DMS53 treated with DMSO at 0.1 percent for 48 hours (cell line): ENCODE results near the gene C17orf114.
"Not testable (repeated sequence)": the region's sequence is repeated elsewhere in the genome, so short reads cannot be mapped to it uniquely, and the experiment has no call there.

Experiments
- DNase-seq: peaks from one replicate; lab custom pipeline; 2025; ENCODE audit not compliant: unreplicated experiment; lab: John Stamatoyannopoulos, UW

C17orf114 gene

DNA sequence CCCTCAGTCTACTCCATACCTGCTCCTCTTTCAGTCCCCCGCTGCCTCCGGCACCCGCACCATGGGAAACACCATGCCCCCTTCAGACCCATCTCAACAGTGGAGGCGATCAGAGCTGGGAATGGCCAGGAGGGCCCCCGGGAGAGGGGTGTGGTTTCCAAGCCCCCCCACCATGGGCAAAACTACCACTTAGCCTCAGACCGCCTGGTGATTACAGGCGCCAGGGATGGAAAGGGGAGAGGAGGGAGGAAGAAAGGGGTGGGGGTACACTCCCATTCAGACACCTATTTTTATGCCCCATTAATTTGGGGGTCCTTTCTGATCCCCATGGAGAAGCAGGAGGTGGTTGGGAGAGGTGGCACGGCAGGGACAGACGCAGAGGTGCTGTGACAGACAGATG is at the start of gene C17orf114:
TSS of gene C17orf114 (minus strand) at position 101 of the 400 bp plus-strand sequence.
- no peak for DNase-seq

DNA sequence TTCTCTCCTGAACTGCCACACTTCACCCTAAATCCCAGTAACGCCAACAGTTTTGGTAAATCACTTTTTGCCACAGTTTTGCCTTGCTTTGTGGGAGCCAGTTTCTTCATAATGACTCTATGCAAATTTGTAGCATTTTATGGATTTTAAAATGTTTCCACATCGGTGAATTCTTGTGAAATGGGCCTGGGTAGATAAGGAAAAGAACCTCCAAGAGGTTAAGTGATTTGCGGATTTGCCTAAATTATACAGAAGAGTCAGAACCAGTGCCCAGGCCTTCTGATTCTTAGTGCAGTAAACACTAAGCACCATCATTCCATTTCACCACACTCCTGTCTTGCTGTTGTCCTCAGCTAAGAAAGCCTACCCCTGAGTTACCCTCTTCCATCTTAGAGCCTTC is 49.0 kb upstream of the C17orf114 start:
- DNase-seq, result no peak

- no peak for DNase-seq
These were observed 48.1 kb upstream of the C17orf114 start for GRCh38 chr17:4850246-4850645.

GRCh38 chr17:4849011-4849536 is 46.9 kb upstream of the C17orf114 start:
- DNase-seq, result no peak

GRCh38 chr17:4846635-4847390 is 44.7 kb upstream of the C17orf114 start:
- no peak for DNase-seq

- no peak for DNase-seq
These were observed 43.0 kb upstream of the C17orf114 start for GRCh38 chr17:4845118-4845517.

GRCh38 chr17:4843321-4844000 is 41.3 kb upstream of the C17orf114 start:
- no peak for DNase-seq

DNA sequence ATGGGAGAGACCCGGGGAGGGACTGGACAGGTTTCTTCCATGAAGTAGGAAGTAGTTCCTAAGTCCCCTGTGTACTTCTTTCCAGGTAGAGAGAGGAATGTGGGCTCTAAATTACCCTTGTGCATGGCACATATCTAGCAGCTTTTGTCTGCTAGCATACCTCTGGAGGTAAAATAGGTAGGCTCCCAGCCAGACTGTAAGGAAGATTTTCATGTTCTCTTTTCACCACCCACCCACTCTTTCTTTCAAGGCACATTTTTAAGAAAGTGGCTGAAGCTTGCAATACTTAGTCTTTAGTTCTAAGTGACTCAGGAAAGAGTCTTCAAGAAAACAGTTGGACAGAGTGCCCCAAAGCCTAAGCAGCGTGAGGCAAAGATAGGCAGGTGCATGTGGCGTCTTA is 40.2 kb upstream of the C17orf114 start:
- no peak for DNase-seq

DNA sequence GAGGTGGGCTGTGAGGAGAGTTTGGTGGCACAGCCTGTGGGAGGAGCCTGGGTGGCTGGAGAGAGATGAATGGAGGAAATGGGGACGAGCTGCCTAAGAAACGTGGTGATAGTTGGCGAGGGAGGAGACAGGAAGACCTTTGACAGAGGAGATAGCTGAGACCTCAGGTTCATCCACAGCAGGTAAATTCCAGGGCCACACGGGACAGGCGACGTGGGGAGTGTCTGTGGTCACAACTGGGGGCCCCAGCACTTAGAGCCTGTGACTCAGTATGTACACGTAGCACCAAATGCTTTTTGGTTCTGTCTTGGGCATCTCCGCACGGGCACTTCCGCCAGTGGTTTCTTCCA is 38.7 kb upstream of the C17orf114 start:
- DNase-seq, result no peak

GRCh38 chr17:4839965-4840892 is 38.1 kb upstream of the C17orf114 start:
- no peak for DNase-seq

DNA sequence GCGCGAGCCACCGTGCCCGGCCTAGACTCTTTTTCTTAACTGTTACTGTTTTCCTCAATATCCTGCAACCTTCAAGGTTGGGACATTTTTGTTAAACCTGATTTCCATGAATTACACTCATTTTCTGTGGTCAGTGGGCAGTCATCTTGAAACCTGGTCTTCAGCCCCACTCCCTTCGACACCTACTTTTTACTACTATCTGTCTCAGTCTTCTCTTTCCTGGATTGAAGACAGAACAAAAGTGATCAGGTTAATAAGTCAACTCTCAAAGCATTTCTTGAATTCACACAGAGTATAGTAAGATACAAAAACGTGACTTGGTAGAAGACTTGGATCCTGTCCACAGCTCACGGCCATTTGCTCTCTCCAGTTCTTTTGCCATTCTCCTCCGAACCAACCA is 37.1 kb upstream of the C17orf114 start:
- no peak for DNase-seq

GRCh38 chr17:4838309-4838785 is 36.2 kb upstream of the C17orf114 start:
- DNase-seq, result no peak

DNA sequence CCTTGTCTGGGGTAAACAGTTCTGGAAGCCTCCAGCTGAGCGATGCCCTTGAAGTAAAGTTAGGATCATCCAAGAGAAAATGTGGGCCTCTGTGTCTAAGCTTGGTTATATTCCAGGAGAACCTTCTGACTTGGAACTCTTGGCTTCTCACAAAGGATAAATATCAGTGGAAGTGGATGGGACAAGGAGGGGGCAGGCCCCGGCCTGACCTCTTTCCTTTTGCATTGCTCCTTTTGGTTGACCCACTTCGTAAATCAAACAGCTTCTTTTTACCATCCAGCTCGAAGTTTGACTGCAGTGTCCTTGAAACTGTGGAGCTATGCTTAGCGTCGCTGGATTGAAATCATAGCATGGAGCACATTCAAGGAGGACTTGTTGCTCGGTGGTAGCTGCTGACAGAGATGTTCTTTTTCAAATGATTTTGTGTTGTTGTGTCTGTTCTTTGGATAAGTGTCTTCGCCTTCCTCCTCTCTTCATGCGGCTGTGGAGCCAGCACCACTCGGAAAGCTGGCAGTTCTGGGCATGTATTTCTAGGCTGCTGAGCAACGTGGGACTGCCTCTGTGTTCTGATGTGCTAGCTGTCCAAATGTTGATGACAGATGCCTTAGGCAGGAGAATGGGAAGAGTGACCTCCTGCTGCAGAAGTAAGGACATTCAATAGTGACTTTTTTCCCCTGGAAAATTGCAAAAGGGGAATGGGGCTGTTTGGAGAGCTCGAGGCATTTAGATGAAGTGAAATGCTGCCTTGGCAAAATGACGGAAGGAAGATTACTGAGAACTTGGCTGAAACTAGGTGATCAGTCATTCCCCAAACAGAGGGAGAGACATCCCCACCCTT is 35.6 kb upstream of the C17orf114 start:
- DNase-seq, result no peak

- DNase-seq, result no peak
These were observed 34.1 kb upstream of the C17orf114 start for GRCh38 chr17:4836221-4836620.

DNA sequence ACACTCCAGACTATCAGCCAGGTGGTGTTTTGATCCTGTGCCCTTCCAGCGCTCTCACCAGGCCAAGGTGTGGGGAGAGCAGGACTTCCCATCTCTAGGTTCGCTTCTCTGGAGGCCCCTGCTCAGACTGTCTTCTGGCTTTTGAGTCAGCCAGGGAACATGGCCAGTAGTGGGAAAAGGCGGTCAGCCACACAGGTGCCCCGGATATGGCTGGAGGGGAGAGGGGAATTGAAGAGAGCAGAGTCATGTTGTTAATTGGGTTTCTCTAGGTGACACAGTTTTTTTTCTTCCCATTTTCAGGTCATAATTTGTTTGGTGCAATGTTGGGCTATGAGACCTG is 32.5 kb upstream of the C17orf114 start:
- no peak for DNase-seq

DNA sequence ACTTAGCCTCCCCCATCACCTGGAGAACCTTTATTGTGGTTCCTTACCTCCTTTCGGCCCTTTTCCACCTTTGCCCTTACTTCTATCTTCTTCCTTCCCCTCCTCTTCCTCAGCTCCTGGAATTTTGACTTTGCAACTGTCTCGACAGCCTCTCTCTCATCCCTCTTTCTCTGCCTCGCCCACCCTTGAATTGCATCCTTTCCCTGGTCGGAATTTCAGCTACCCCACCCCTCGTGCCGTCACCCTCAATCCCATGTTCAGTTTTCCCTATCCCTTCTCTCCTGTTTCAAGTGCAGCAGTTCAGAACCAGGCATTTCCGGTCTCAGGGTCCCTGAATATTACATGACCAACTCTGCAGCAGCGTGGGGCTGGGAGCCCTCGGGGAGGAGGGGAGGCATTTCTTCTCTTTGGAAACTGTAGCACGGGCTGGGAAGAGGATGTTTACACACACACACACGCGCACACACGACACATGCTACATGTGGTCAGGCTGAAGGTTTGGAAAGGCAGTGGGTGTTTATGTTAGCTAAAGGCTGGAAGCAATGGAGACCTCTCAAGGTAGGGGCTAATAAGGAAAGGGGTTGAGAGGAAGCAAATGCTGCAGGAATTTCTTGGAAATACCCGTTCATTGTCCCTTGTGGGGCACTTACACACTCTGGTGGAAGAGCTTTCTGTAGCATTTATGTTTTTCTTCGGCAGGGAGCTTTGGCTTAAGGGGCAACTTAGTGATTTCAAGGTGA is 32.0 kb upstream of the C17orf114 start:
- no peak for DNase-seq

DNA sequence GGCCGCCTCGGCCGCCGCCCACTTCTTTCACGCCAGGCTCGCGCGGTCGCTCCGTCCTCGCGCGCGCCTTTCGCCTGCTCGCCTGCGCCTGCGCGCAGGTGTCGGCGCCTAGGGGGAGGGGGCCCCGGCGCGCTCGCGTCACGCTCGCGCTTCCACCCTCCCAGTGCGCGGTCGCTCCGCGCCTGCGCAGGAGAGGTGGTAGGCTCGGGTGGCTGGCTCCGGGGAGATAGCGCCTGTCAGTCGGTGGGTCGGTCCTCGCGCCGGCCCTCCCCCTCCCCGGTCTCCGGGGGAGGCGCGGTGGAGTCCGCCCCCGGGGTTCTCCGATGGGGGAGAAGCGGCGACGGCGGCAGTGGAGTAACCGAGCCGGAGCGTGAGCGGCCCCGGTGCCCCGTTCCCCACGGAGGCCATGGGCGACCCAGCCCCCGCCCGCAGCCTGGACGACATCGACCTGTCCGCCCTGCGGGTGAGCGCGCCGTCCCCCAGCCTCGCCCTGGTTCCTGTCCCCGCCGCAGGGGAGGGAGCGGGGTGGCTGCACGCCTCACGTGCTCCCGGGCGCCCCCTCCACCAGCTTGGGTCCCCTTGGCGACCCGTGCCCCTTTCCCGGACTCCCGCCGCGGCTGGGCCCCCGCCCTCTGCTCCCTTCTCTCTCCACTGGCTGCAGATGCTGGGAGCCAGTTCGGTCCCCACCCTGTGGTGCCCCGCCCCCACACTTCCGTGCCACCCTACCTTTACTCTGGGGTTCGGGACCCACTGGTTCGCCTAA is 31.2 kb upstream of the C17orf114 start, which contains the start of gene MINK1:
TSS of gene MINK1 (plus strand) at position 163 of the 763 bp plus-strand sequence. CDS start at position 407, 244 bp downstream.
- DNase-seq, result peak; percentile 78

DNA sequence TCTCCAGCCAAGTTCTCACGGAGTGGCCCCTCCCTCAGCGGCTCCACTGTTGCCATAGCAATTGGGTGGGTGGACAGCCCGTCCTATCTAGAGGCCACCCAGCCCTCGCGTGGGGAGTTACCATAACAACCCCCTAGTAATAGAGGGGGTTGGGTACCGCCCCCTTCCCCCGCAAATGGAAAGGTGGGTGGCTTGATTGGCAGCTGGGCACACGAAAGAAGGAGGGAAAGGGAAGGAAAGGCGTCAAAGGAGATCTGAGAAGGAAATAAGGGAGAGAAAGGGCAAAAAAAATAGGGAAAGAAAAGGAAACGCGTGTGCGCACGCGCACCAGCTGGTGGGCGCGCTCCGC is 30.7 kb upstream of the C17orf114 start:
- not testable (repeated sequence) for DNase-seq

DNA sequence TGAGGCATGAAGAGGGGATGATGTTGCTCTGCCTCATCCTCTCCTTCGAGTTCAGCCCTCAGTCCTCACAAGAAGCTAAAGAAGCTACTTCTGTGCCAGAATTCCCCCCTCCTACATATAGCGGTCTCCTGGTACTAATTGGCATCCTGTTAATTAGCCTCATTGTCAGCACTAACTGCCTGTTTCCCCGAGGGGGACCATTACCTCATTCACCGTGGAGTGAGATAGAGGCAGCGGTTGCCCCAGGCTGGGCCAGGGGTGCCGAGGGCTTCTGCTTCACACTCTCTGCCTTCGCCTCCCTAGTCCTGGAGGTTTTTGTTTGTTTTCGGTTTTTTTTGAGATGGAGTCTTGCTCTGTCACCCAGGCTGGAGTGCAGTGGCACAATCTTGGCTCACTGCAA is 25.3 kb upstream of the C17orf114 start:
- no peak for DNase-seq
